DOHH2 (cell line): ENCODE results near the gene KCNH6.

Source experiments
- H3F3A ChIP-seq: fragments of 200-600 bp; sonication (generic), shearing (Covaris generic); 2 replicates; pipeline ENCODE4 v1.6.0; 2016; ENCODE audit warnings: antibody characterized with exemption, mild to moderate bottlenecking; ENCODE audit not compliant: control insufficient read depth, insufficient read depth
- H3K27ac ChIP-seq: fragments of 200-600 bp; sonication (generic); 2 replicates; pipeline ENCODE4 v1.5.1; 2014; ENCODE audit warnings: low read depth, mild to moderate bottlenecking, low read length, moderate library complexity
- H3K27me3 ChIP-seq: fragments of 200-600 bp; sonication (generic); 2 replicates; pipeline ENCODE4 v1.6.1; 2014; ENCODE audit warnings: mild to moderate bottlenecking, low read length, mixed read lengths; ENCODE audit not compliant: control insufficient read depth
- H3K36me3 ChIP-seq: fragments of 200-600 bp; sonication (generic); 2 replicates; pipeline ENCODE4 v1.6.1; 2014; ENCODE audit warnings: mild to moderate bottlenecking, low read length, moderate library complexity, mixed read lengths; ENCODE audit not compliant: control insufficient read depth
- H3K4me1 ChIP-seq: fragments of 200-600 bp; sonication (generic); 2 replicates; pipeline ENCODE4 v1.6.1; 2014; ENCODE audit warnings: mild to moderate bottlenecking, low read length, mixed read lengths; ENCODE audit not compliant: control insufficient read depth
- H3K4me2 ChIP-seq: fragments of 200-600 bp; sonication (generic); 2 replicates; pipeline ENCODE4 v1.6.0; 2014; ENCODE audit warnings: mild to moderate bottlenecking, low read length, moderate library complexity
- H3K4me3 ChIP-seq: fragments of 200-600 bp; sonication (generic); 2 replicates; pipeline ENCODE4 v1.5.1; 2014; ENCODE audit warnings: mild to moderate bottlenecking, low read length, mixed read lengths
- H3K79me2 ChIP-seq: fragments of 200-600 bp; sonication (generic); 2 replicates; pipeline ENCODE4 v1.6.1; 2014; ENCODE audit warnings: mild to moderate bottlenecking, low read length, mixed read lengths; ENCODE audit not compliant: control insufficient read depth
- H3K9me2 ChIP-seq: fragments of 200-600 bp; sonication (generic); replicated peaks from 2 replicates; pipeline ENCODE4 v1.6.1; 2014; ENCODE audit warnings: mild to moderate bottlenecking, low read length, mixed read lengths; ENCODE audit not compliant: control insufficient read depth
- H3K9me3 ChIP-seq: fragments of 200-600 bp; sonication (generic); 2 replicates; pipeline ENCODE4 v1.6.1; 2014; ENCODE audit warnings: antibody characterized with exemption, low read length, mixed read lengths; ENCODE audit not compliant: control insufficient read depth, insufficient read depth
- H4K20me1 ChIP-seq: fragments of 200-600 bp; sonication (generic); 2 replicates; pipeline ENCODE4 v1.6.0; 2014; ENCODE audit warnings: low read depth, mild to moderate bottlenecking, antibody characterized with exemption, low read length, moderate library complexity; ENCODE audit not compliant: control insufficient read depth, insufficient read depth
- CTCF ChIP-seq: fragments of 200-600 bp; sonication (generic); IDR thresholded peaks from one replicate; pipeline ENCODE4 v1.5.1; 2014; ENCODE audit warnings: antibody characterized with exemption, mild to moderate bottlenecking, low read depth, low read length; ENCODE audit not compliant: poor library complexity, severe bottlenecking
- EZH2phosphoT487 ChIP-seq: fragments of 200-600 bp; sonication (generic); IDR thresholded peaks from 2 replicates; pipeline ENCODE4 v1.6.1; 2017; ENCODE audit warnings: borderline replicate concordance, mild to moderate bottlenecking, antibody characterized with exemption, low read length, moderate library complexity, mixed read lengths

Gene KCNH6

GRCh38 chr17:63561819-63562218 is 38.7 kb downstream of the KCNH6 start:
- Histone ChIP-seq H3K4me2 (no peak overlapping the region), H3K4me3 (no peak overlapping the region), H4K20me1 (peaks cover 14% of the 10 kb centered on the region; the same call in 1 of the 2 replicates), H3K36me3 (0 out of 2 replicates have a peak, but pooled peaks cover 5% of the 10 kb centered on the region), H3K79me2 (peaks cover 91% of the 10 kb centered on the region), H3K9me2 (no peaks in the 10 kb centered on the region), H3K9me3 (no peaks in the 10 kb centered on the region), H3K4me1 (no peaks in the 10 kb centered on the region), H3K27ac (no peak overlapping the region), H3F3A (peaks cover 3% of the 10 kb centered on the region; the same call in 1 of the 2 replicates), H3K27me3 (no peaks in the 10 kb centered on the region)
- TF ChIP-seq EZH2phosphoT487: no peak
- no peak for TF ChIP-seq CTCF

- H4K20me1 ChIP-seq: peaks cover 3% of the 10 kb centered on the region; the same call in 1 of the 2 replicates
These were observed 40.2 kb downstream of the KCNH6 start for GRCh38 chr17:63563339-63563738.

GRCh38 chr17:63564562-63564961 is 41.4 kb downstream of the KCNH6 start:
- H3K79me2 ChIP-seq: peaks cover 90% of the 10 kb centered on the region
- no peak overlapping the region for H3K4me2 ChIP-seq
- H3K9me2 ChIP-seq: no peaks in the 10 kb centered on the region
- no peaks in the 10 kb centered on the region for H3K9me3 ChIP-seq
- H3K4me3 ChIP-seq: no peak overlapping the region
- no peaks in the 10 kb centered on the region for H3K27me3 ChIP-seq
- peaks cover 3% of the 10 kb centered on the region; the same call in 1 of the 2 replicates for H3F3A ChIP-seq
- H3K36me3 ChIP-seq: no peaks in the 10 kb centered on the region; the same call in 1 of the 2 replicates
- peaks cover 8% of the 10 kb centered on the region; the same call in 1 of the 2 replicates for H4K20me1 ChIP-seq
- H3K27ac ChIP-seq: no peak overlapping the region
- H3K4me1 ChIP-seq: no peaks in the 10 kb centered on the region
- TF ChIP-seq EZH2phosphoT487 (no peak), CTCF (no peak)

More at GRCh38 chr17:63563339-63563738, 40.2 kb downstream of the KCNH6 start:
- Histone ChIP-seq H3K36me3 (no peaks in the 10 kb centered on the region), H3K4me2 (no peak overlapping the region), H3K4me1 (no peaks in the 10 kb centered on the region), H3K9me2 (no peaks in the 10 kb centered on the region), H3F3A (peaks cover 3% of the 10 kb centered on the region; the same call in 1 of the 2 replicates), H3K27ac (no peak overlapping the region), H3K9me3 (no peaks in the 10 kb centered on the region), H3K4me3 (no peak overlapping the region), H3K27me3 (no peaks in the 10 kb centered on the region), H3K79me2 (peaks cover 88% of the 10 kb centered on the region)
- no peak for TF ChIP-seq EZH2phosphoT487

GRCh38 chr17:63567229-63567628 is 44.1 kb downstream of the KCNH6 start:
- no peaks in the 10 kb centered on the region for H3K4me1 ChIP-seq
- no peaks in the 10 kb centered on the region; the same call in 1 of the 2 replicates for H3K36me3 ChIP-seq
- no peaks in the 10 kb centered on the region for H3F3A ChIP-seq
- H3K27me3 ChIP-seq: no peaks in the 10 kb centered on the region
- peaks cover 14% of the 10 kb centered on the region; the same call in 1 of the 2 replicates for H4K20me1 ChIP-seq
- H3K27ac ChIP-seq: no peak overlapping the region
- H3K9me2 ChIP-seq: no peaks in the 10 kb centered on the region
- H3K4me2 ChIP-seq: no peak overlapping the region
- H3K79me2 ChIP-seq: peaks cover 85% of the 10 kb centered on the region
- TF ChIP-seq EZH2phosphoT487 (no peak), CTCF (no peak)
- H3K9me3 ChIP-seq: no peaks in the 10 kb centered on the region
- H3K4me3 ChIP-seq: no peak overlapping the region
